Activated CD8-positive, alpha-beta T cell treated with anti-CD3 and anti-CD28 coated beads for 36 hours (primary cell): Measurements from ENCODE around the gene FLOT1. TPM values are rescaled to one million over a fixed set of nuclear protein-coding genes. Genes with fewer than 3 reads are reported as not detected.

Experiments
- ATAC-seq: fragments of 200-7000 bp; cut with Tn5 transposase; one replicate; pipeline ENCODE4 v1.10.0; 2021; ENCODE audit warnings: mild to moderate bottlenecking, moderate library complexity
- CTCF ChIA-PET: fragments of 350-600 bp; sonication (Branson Sonifier 250); formaldehyde crosslinking; loops from one replicate; lab custom pipeline; 2021; ENCODE audit warnings: antibody characterized with exemption; lab: Charles Lee
- POLR2A ChIA-PET: fragments of 350-600 bp; sonication (Branson Sonifier 250); formaldehyde crosslinking; loops from one replicate; lab custom pipeline; 2021; ENCODE audit warnings: antibody characterized with exemption; lab: Charles Lee
- DNase-seq: peaks from one replicate; pipeline ENCODE4 v3.0.0-alpha.2; 2020
- H3K27ac Mint-ChIP-seq: one replicate; pipeline ENCODE4 v1.8.0; 2021; ENCODE audit warnings: mild to moderate bottlenecking, mixed read lengths
- H3K27me3 Mint-ChIP-seq: one replicate; pipeline ENCODE4 v1.8.0; 2021; ENCODE audit warnings: mixed read lengths
- H3K36me3 Mint-ChIP-seq: one replicate; pipeline ENCODE4 v1.8.0; 2021; ENCODE audit warnings: low read depth, mixed read lengths
- H3K4me1 Mint-ChIP-seq: one replicate; pipeline ENCODE4 v1.8.0; 2021; ENCODE audit warnings: low read depth, mixed read lengths
- H3K4me3 Mint-ChIP-seq: one replicate; pipeline ENCODE4 v1.8.0; 2021; ENCODE audit warnings: mild to moderate bottlenecking, moderate library complexity, mixed read lengths
- H3K9me3 Mint-ChIP-seq: one replicate; pipeline ENCODE4 v1.8.0; 2021; ENCODE audit warnings: mixed read lengths
- intact Hi-C: fragments of 100-400 bp; cut with micrococcal nuclease; formaldehyde crosslinking; loops from one replicate; pipeline ENCODE4 v1.10.0; 2022
- total RNA-seq, 2 experiments: library from RNA; stranded (reverse); gene quantifications; one replicate each; pipeline ENCODE4 v1.2.3, GENCODE V29; 2021
- TF ChIP-seq, protein P1 (sequence below): fragments of 200-600 bp; IDR thresholded peaks from one replicate; pipeline ENCODE4 v1.8.0; 2022; ENCODE audit warnings: antibody characterized with exemption, mild to moderate bottlenecking

Gene FLOT1
- total RNA-seq, 2 experiments from 2014 or later, result 135 TPM

DNA sequence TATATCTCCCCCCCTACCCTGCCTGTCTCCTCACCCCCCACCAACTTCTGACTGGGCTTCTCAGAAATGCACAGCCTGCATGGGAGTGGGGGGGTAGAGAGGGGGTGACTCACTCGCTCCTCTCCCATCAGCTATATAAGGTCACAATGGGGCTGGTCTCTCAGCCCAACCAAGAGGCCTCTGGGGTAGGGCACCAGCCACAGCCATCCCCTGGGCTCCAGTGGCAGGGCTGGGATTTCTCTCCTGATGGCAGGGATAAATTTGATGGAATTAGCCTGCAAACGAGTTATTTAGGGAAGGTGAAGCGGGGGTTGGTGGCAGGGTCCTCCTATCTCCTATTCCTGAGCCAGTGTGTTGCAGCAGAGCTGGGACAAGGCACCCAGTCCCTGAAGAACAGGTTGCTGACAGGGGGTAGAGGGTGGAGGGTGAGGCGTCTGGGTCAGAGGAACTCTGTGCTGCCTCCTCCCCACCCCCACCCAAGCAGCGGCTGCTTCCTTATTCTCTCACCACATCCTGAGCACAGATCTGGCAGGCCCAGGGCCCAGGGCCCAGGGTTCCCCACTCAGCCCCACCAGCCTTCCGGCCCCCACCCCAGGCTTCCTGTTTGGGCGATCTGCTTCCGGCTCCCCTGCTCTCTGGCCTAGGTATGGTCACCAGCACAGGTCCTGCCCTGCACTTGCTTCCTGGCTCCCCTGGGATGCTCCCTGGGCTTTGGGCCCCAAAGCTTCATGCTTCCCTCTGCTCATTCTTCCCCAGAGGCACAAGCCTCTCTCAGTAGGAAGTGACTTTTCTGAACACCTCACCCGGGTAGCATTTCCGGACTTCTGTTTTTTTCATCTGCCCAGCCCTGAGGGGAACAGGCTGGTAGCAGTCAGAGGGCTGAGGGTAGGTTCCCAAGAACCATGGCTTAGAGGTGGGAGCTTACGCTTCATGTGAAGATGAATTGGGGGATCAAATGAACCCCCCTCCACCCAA is 60.1 kb downstream of the FLOT1 start:
- ChIA-PET POLR2A (interaction anchor here (0.6 to 15.7 kb wide), 16 partner anchors 8 to 192 kb away, joined by 3 to 500 read pairs (median 5); partner anchors contain the start of genes IER3, MDC1, NRM and TUBB), CTCF (interaction anchor here (1.2 to 18.6 kb wide), 4 partner anchors 10 to 137 kb away, joined by 3 to 704 read pairs (median 7); partner anchors contain the start of genes DHX16, MDC1 and TUBB)
- H3K27me3 Mint-ChIP-seq, result no peaks in the 10 kb centered on the region
- ATAC-seq (peak; percentile 69), DNase-seq (peak; percentile 95)
- peak overlapping the region; percentile 88 for H3K4me3 Mint-ChIP-seq
- TF ChIP-seq, protein P1, sequence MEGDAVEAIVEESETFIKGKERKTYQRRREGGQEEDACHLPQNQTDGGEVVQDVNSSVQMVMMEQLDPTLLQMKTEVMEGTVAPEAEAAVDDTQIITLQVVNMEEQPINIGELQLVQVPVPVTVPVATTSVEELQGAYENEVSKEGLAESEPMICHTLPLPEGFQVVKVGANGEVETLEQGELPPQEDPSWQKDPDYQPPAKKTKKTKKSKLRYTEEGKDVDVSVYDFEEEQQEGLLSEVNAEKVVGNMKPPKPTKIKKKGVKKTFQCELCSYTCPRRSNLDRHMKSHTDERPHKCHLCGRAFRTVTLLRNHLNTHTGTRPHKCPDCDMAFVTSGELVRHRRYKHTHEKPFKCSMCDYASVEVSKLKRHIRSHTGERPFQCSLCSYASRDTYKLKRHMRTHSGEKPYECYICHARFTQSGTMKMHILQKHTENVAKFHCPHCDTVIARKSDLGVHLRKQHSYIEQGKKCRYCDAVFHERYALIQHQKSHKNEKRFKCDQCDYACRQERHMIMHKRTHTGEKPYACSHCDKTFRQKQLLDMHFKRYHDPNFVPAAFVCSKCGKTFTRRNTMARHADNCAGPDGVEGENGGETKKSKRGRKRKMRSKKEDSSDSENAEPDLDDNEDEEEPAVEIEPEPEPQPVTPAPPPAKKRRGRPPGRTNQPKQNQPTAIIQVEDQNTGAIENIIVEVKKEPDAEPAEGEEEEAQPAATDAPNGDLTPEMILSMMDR, result no peak
- intact Hi-C loops, result loop anchor here (1.0 to 5.0 kb wide), 3 partner anchors 35 to 130 kb away; partner anchors contain the start of genes MDC1, MRPS18B and PPP1R10
- H3K36me3 Mint-ChIP-seq, result peaks cover 83% of the 10 kb centered on the region
- H3K4me1 Mint-ChIP-seq, result peaks cover 5% of the 10 kb centered on the region
- H3K9me3 Mint-ChIP-seq, result no peaks in the 10 kb centered on the region
- H3K27ac Mint-ChIP-seq, result peak overlapping the region; percentile 95

- TF ChIP-seq, protein P1, result no peak
- peak; percentile 1 for ATAC-seq
- Mint-ChIP-seq H3K4me3 (peak overlapping the region; percentile 88), H3K27ac (peak overlapping the region; percentile 95), H3K4me1 (peaks cover 5% of the 10 kb centered on the region), H3K9me3 (no peaks in the 10 kb centered on the region), H3K36me3 (peaks cover 87% of the 10 kb centered on the region), H3K27me3 (no peaks in the 10 kb centered on the region)
- intact Hi-C loops, result loop anchor here (1.0 to 5.0 kb wide), 3 partner anchors 36 to 131 kb away; partner anchors contain the start of genes MDC1, MRPS18B and PPP1R10
- CTCF ChIA-PET, result interaction anchor here (1.2 to 18.6 kb wide), 4 partner anchors 9 to 138 kb away, joined by 3 to 704 read pairs (median 7); partner anchors contain the start of genes DHX16, MDC1 and TUBB
- DNase-seq, result peak; percentile 45
- POLR2A ChIA-PET, result interaction anchor here (0.5 to 15.7 kb wide), 12 partner anchors 9 to 133 kb away, joined by 3 to 500 read pairs (median 6); partner anchors contain the start of genes DHX16, IER3, MDC1 and MRPS18B
These were observed 60.7 kb downstream of the FLOT1 start for GRCh38 chr6:30681766-30682142.

GRCh38 chr6:30679765-30680535 is 62.5 kb downstream of the FLOT1 start:
- Mint-ChIP-seq H3K4me1 (peaks cover 11% of the 10 kb centered on the region), H3K4me3 (peak overlapping the region; percentile 88), H3K36me3 (peaks cover 82% of the 10 kb centered on the region), H3K27ac (peak overlapping the region; percentile 95), H3K9me3 (no peaks in the 10 kb centered on the region), H3K27me3 (no peaks in the 10 kb centered on the region)
- DNase-seq (no peak), ATAC-seq (no peak)
- intact Hi-C loops, result loop anchor here (2.0 to 5.0 kb wide), 3 partner anchors 51 to 132 kb away; partner anchors contain the start of genes MRPS18B and PPP1R10
- ChIA-PET POLR2A (interaction anchor here (1.0 to 15.7 kb wide), 8 partner anchors 8 to 66 kb away, joined by 3 to 500 read pairs (median 8); partner anchors contain the start of genes DHX16, MDC1, MRPS18B and TUBB), CTCF (interaction anchor here (0.7 to 18.6 kb wide), 18 partner anchors 10 to 411 kb away, joined by 3 to 704 read pairs (median 5); partner anchors contain the start of genes GNL1, MDC1, NRM and TUBB)
- TF ChIP-seq, protein P1, result no peak

- ATAC-seq (peak; percentile 27), DNase-seq (peak; percentile 92)
- intact Hi-C loops, result loop anchor here (2.0 kb wide), 1 partner anchor 52 kb away; no protein-coding TSS in a partner anchor
- Mint-ChIP-seq H3K9me3 (no peaks in the 10 kb centered on the region), H3K4me1 (peaks cover 11% of the 10 kb centered on the region), H3K4me3 (peak overlapping the region; percentile 88), H3K36me3 (peaks cover 74% of the 10 kb centered on the region), H3K27me3 (no peaks in the 10 kb centered on the region), H3K27ac (peak overlapping the region; percentile 95)
- POLR2A ChIA-PET, result interaction anchor here (0.6 to 15.7 kb wide), 6 partner anchors 9 to 205 kb away, joined by 3 to 500 read pairs (median 4); partner anchors contain the start of genes DDR1, MDC1, MRPS18B and TUBB
- CTCF ChIA-PET, result interaction anchor here (0.6 to 18.6 kb wide), 33 partner anchors 10 to 412 kb away, joined by 3 to 704 read pairs (median 4); partner anchors contain the start of genes GNL1, GTF2H4, IER3 and MDC1
- TF ChIP-seq, protein P1, result peak; percentile 97
These were observed 63.3 kb downstream of the FLOT1 start for GRCh38 chr6:30678964-30679726.
